ENCODE measurements around the gene STX8. TPM values are rescaled to one million over a fixed set of nuclear protein-coding genes. Genes with fewer than 3 reads are reported as not detected.

The STX8 gene
- total and polyA plus RNA-seq, 8 donors = 51.9 to 63.4 (median 56.5) TPM

DNA sequence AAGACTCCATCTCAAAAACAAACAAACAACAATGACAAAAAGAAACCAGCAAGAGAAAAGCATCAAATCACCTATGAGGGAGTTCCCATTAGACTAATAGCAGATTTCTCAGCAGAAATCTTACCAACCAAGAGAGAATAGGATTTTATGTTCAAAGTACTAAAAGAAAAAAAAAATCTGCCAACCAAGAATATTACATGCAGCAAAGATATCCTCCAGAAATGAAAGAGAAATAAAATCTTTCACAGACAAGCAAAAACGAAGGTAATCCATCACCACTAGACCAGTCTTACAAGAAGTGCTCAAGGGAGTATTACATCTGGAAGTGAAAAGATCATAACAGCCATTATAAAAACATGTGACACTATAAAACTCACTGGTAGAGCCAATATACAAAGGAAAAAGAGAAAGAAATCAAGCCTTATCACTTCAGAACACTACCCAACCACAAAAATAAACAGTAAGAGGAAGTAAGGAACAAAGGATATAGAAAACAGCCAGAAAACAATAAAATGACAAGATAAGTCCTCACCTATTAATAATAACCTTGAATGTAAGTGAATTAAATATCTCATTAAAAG is 66.3 kb downstream of the STX8 start:
- Histone ChIP-seq H3K36me3 (peaks cover 0 to 7% of the 10 kb centered on the region in 2 donors), H3K9me3 (peaks cover 0 to 29% of the 10 kb centered on the region in 2 donors), H3K4me3 (no peak overlapping the region), H3K27me3 (no peaks in the 10 kb centered on the region), H3K4me1 (no peaks in the 10 kb centered on the region), H3K27ac (no peak overlapping the region)
- no peak for TF ChIP-seq CTCF (IDR thresholded peaks at IDR 0.05)
- ATAC-seq = no peak
- intact Hi-C loops (cut with DNase I) = no loop called here
- DNase-seq = no peak

DNA sequence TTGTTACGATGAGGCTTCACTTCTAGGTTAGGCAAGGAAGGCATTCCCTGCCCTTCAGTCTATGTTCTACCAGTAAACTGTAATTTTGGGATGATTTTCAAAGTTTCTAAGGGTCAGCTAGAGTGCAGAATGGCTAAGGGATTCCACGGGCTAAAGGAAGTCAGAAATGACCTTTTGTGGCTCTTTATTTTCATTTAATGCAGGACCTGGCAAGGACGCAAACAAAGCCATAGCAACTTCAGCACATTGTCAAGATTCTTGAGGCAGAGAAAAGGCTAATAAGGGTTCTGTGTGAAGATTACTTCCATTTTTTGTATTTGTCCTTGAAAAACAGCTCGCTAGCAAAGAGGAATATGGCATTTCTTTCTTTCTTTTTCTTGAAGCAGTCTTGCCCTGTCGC is 76.6 kb downstream of the STX8 start:
- Histone ChIP-seq H3K4me1 (no peaks in the 10 kb centered on the region), H3K27ac (no peak overlapping the region), H3K4me3 (no peak overlapping the region), H3K9me3 (no peaks in the 10 kb centered on the region), H3K36me3 (peaks cover 0 to 16% of the 10 kb centered on the region in 2 donors), H3K27me3 (no peaks in the 10 kb centered on the region)
- DNase-seq = no peak
- TF ChIP-seq CTCF (IDR thresholded peaks at IDR 0.05) = no peak
- intact Hi-C loops (cut with DNase I) = no loop called here
- ATAC-seq = no peak

DNA sequence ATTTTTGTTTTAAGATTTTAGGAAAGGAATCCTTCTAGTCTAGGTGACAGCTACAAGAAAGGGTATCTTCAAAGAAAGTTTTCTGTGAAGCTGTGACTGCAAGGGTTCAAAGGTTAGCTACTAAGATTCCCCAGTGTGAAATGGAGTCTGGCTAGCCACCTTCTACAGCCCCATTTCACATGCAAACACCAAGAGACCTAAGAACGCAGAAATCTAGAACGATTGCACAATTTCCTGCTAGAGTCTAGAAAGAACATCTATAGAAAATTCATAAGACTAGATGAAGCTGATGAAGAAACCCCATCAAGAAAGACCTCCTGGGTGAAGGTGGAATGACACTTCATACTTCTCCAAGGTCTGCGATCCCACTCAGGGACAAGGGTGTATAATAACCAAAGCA is 77.1 kb downstream of the STX8 start:
- no peak overlapping the region for H3K27ac ChIP-seq
- H3K4me1 ChIP-seq = no peaks in the 10 kb centered on the region
- no peaks in the 10 kb centered on the region for H3K27me3 ChIP-seq
- no peak for ATAC-seq
- H3K36me3 ChIP-seq = peaks cover 0 to 16% of the 10 kb centered on the region in 2 donors
- no peak for DNase-seq
- intact Hi-C loops (cut with DNase I) = no loop called here
- H3K4me3 ChIP-seq = no peak overlapping the region
- no peak for TF ChIP-seq CTCF (IDR thresholded peaks at IDR 0.05)
- no peaks in the 10 kb centered on the region for H3K9me3 ChIP-seq

DNA sequence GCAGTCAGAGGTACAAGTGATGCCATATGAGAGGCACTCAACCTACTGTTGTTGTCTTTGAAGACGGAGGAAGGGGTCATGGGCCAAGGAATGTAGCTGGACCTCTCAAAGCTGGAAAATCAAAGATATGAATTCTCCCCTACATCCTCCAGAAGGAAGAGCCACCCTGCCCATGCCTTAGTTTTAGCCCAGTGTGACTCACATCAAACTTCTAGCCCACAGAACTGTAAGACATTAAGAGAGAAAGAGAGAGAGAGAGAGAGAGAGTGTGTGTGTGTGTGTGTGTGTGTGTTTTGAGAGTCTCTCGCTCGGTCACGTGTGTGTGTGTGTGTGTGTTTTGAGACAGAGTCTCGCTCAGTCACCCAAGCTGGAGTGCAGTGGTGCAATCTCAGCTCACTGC is 87.1 kb downstream of the STX8 start:
- no peak for ATAC-seq
- TF ChIP-seq CTCF (IDR thresholded peaks at IDR 0.05) = no peak
- Histone ChIP-seq H3K27ac (no peak overlapping the region), H3K9me3 (no peaks in the 10 kb centered on the region), H3K4me1 (no peaks in the 10 kb centered on the region), H3K4me3 (no peak overlapping the region), H3K36me3 (peaks cover 0 to 44% of the 10 kb centered on the region in 2 donors), H3K27me3 (no peaks in the 10 kb centered on the region)
- intact Hi-C loops (cut with DNase I) = no loop called here
- no peak for DNase-seq

DNA sequence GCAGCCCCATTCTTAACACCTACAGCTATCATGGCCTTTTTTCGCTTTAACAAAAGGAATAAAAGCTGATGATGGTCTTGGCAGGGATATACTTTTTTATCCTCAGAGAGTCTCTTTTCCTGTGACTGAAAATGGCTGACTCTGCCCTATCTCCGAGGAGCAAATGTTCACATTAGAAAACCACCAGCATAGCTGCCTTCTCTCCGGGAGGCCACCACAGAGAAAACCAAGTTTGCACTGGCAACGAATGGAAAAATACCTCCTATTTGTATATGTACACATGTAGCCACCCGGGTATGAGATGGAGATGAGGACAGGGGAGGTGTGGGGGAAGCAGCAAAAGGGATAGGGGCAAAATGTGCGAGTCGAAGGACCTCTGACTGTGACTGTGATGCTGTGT is 88.2 kb downstream of the STX8 start:
- no peak for DNase-seq
- intact Hi-C loops (cut with DNase I) = no loop called here
- no peak for TF ChIP-seq CTCF (IDR thresholded peaks at IDR 0.05)

More for the DNA sequence above, 88.2 kb downstream of the STX8 start:
- no peak overlapping the region for H3K4me3 ChIP-seq
- H3K27ac ChIP-seq = no peak overlapping the region
- H3K27me3 ChIP-seq = no peaks in the 10 kb centered on the region
- ATAC-seq = no peak
- no peaks in the 10 kb centered on the region for H3K9me3 ChIP-seq
- no peaks in the 10 kb centered on the region for H3K4me1 ChIP-seq
- peaks cover 0 to 38% of the 10 kb centered on the region in 2 donors for H3K36me3 ChIP-seq

Measured in left lung (tissue), 10 donors.